SHP77 (cell line): Measurements from ENCODE around the gene CPAMD8.
A peak's percentile ranks its signal among the peaks of the same experiment; 100 is the strongest.

Experiments
- DNase-seq, 2 experiments: peaks; one replicate each; lab custom pipeline; 2025; lab: John Stamatoyannopoulos, UW

The CPAMD8 gene

DNA sequence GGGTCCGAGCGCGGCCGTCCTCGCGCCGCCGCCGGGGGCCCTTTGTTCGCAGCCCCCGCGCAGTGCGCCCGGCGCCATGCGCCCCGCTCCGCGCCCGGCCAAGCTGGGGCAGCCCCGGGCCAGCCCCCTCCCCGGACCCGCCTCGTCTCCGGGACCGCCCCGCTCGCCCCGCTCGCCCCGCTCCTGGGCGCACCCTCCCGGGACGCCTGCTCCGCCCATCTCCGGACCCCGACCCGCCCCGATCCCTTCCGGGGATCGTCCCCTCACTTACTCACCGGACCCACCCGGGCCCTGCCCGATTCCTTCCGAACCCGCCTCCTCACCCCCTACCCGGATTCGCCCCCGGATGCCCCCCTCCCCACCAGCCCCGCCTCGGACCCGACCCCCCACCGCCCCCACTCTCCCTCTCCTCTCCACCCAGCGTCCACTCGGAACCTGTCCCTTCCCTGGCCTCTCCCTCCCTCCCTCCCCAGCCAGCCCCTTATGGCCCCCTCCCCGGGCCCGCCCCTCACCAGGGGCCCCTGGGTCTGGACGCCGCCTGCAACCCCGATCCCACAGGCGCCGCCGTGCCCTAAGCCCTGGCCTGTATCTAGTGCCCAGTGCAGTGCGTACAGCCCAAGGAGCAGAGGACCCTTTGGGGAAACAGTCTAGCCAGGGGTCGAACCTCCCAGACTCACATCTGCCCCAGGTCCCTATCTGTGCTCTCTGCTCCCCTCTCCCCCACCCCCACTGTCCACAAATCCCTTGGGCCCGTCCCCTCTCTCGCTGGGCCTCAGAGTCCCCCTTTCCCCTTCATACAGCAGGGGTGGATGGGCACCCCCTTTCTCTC, at the start of gene CPAMD8:
Gene CPAMD8, minus strand, starts transcription at position 105 of the 829 bp plus-strand sequence. CDS start 168 bp downstream, outside the sequence.
- DNase-seq, result no peak

DNA sequence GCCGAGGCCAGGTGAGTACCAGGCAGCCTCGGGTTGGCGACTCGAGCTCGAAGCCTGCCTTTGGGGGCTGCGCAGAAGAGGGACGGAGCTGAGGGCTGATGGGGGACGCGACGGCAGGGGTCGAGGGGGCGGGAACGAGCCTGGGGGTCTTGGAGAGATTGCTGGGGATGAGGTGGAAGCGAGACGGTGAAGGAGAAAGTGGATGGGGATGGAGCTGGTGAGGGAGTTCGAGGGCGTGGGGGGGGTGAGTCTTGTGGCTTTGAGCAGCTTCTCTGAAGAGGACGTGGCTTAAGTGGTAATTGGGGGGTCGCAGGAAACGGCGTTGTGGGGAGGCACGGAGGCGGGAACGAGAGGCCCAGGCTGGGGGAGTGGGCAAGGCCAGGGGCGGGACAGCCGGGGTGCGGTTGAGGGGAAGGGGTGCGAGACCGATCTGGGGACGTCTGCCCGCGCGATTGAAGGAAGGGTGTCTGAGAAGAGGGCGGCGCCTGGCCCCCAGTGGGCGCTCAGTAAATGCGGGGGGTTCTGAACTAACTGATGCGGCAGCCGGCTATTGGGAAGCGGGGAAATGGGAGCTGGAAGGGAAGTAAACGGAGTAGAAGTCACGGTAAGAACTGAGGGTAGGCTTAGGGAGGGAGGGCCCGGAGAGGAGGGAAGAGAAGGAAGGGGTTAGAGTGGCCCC, 49.4 kb upstream of the CPAMD8 start:
- no peak for DNase-seq

GRCh38 chr19:17075035-17075863, 48.6 kb upstream of the CPAMD8 start, which contains the start of the genes HAUS8 and MYO9B:
TSS of gene HAUS8 (minus strand) at chr19:17075452. CDS start at chr19:17075422, 30 bp downstream.
TSS of gene MYO9B (plus strand) at chr19:17075777. CDS start at chr19:17101718, 25,941 bp downstream.
- DNase-seq, result peak; percentile 99

DNA sequence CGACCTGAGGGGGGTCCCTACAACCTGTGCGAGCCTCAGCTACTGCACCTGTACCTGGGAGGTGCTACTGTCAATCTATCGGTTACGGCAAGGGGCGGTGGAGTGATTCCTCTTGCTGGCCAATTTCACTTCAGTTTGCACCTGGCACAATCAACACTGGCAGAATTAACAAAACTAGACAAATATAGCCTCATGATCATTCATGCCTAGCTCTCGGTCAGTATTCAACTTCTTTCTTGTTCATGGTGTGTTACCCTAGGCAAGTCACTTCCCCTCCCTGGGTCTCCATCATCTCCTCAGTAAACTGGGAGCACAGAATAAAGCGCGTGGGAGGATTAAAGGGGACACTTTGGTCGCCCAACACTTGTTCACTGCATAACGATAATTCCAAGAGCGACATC, 48.0 kb upstream of the CPAMD8 start:
- DNase-seq, result no peak

DNA sequence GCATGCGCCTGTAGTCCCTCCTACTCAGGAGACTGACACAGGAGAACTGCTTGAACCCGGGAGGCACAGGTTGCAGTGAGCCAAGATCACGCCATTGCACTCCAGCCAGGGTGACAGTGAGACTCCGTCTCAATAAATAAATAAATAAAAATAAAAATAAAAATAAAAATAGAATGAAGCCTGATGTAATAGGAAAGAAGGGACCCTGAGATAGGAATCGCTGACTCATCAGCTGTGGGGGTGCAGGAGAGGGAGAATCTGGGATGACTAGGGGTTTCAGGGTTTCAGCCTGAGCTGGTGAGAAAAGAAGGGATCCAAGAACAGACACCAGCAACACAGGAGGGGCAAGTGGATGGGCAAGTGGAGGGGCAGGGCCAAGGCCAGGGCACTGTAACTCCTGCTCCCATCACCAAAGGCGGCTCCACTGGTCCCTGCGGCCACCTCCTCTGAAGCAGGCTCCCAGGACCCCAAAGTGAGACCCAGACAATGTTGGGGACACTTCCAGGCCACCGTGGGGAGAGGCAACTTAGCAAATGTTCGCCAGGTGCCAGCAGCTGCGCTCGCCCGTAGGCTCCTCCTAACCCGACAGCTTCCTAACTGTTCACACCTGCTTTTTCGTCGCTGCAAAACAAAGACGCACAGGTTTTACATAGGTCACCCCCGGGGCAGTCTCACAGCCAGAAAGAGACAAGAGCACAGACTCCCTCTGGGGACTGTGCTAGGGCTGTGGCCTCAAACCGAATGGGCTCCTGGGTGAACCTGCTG, 47.4 kb upstream of the CPAMD8 start:
- peak in 1 of 2 experiments; percentile 59 for DNase-seq

GRCh38 chr19:17070912-17071311, 44.3 kb upstream of the CPAMD8 start:
- no peak for DNase-seq

- DNase-seq, result no peak
Measured at GRCh38 chr19:17070421-17070820, 43.8 kb upstream of the CPAMD8 start.

- DNase-seq, result no peak
Measured at GRCh38 chr19:17069193-17069592, 42.6 kb upstream of the CPAMD8 start.

DNA sequence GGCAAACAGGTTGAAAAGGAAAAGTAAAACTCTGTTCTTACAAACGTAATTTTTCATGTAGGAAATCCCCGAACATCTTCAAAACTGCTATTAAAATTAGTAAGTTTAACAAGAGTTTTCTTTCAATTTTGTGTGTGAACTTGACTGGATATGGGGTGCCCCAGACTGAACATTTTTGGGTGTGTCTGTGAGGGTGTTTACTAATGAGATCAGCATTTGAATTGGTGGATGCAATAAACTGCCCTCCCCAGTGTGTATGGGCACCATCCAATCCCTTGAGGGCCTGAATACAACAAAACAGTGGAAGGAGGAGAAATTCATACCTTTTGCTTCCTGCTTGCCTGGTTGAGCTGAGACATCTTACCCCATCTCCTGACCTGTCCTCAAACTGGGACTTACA, 36.8 kb upstream of the CPAMD8 start:
- DNase-seq, result no peak

- DNase-seq, result no peak
Measured at GRCh38 chr19:17061691-17062090, 35.1 kb upstream of the CPAMD8 start.

GRCh38 chr19:17061205-17061604, 34.6 kb upstream of the CPAMD8 start:
- no peak for DNase-seq

DNA sequence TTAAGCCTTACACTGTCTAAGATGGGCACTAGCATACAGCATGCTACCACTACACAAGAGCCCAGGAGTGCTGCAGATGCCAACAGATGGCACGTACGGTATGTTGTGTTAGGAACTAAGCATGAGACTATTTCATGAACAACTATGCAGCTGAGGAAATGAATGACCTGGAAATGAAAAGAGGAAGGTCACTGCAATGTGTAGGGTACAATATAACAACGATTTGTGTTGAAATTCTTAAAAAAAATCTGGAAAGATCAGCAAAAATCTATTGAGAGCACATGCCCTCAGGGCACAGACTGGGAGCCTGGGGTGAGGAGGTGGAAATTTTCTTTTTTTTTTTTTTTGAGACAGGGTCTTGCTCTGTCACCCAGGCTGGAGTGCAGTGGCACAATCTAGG, 34.2 kb upstream of the CPAMD8 start:
- DNase-seq, result no peak

DNA sequence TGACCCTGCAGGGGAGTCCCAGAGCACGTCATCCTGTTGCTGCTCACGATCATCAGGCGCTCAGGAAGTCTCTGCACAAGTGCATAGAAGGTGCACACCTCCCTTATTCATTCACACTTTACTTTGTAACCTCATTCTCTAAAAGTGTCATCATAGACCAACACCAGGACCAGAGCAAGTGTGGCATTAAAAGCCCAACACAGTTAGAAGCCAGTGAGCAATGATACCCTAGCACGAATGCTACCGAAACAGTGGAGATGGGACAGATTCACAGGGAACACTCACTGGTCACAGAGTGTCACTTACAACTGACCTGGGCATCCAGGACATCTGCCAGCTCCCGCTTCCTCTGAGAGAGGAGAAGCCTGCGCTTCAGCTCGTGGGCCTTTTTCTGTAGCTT, 31.6 kb upstream of the CPAMD8 start:
- DNase-seq, result no peak

GRCh38 chr19:17055636-17056035, 29.0 kb upstream of the CPAMD8 start:
- DNase-seq, result no peak

DNA sequence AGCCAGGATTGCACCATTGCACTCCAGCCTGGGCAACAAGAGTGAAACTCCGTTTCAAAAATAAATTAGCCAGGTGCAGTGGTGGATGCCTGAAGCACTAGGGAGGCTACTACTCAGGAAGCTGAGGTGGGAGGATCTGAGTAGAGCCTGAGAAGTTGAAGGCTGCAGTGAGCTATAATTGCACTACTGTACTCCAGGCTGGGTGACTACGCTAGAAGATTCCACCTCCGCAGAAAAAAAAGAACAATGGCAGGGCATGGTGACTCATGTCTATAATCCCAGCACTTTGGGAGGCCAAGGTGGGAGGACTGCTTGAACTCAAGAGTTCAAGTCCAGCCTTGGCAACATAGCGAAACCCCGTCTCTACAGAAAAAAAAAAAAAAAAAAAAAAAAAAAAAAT, 28.1 kb upstream of the CPAMD8 start:
- DNase-seq, result no peak

- peak; percentile 45 to 51 for DNase-seq
Measured at GRCh38 chr19:17052439-17052838, 25.8 kb upstream of the CPAMD8 start.

- no peak for DNase-seq
Measured at GRCh38 chr19:17049711-17050280, 23.2 kb upstream of the CPAMD8 start.

DNA sequence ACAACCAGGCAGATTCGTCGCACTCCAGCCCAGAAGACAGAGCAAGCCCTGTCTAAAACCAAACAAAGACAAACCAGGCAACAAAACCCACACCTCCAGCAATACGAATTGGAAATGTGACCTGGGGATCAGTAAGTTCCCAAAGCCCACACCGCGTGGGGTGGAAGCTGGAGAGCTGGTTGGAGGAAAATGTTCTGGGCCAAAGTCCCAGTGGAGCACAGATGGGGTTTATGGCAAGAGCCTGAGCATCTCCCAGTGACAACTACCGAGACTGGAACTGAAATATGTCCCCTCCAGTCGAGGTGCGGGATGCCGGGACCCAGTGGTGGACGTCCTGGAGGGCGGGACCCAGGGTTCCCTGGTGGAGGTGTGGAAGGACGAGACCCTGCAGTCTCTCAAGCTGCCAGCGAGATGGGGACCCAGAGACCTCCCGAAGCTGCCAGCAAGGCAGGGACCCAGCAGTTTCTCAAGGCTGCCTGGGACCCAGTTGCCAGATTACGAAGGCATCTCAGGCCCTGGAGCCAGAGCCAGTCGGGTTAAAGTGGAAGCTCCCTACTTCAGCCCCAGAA, 22.4 kb upstream of the CPAMD8 start:
- no peak for DNase-seq

- no peak for DNase-seq
Measured at GRCh38 chr19:17045907-17046502, 19.4 kb upstream of the CPAMD8 start.

GRCh38 chr19:17043744-17044143, 17.1 kb upstream of the CPAMD8 start:
- DNase-seq, result no peak
